Activated effector memory CD4-positive, alpha-beta T cell treated with anti-CD3 and anti-CD28 coated beads, Interleukin-2, amount 50 U/mL, for 16 hours (primary cell): ENCODE data around the gene KCNK2.
"Not testable (repeated sequence)": the region's sequence is repeated elsewhere in the genome, so short reads cannot be mapped to it uniquely, and the experiment has no call there.

ENCODE experiments used
- DNase-seq: peaks from one replicate; pipeline ENCODE4 v3.0.0-alpha.2; 2020

Gene KCNK2

DNA sequence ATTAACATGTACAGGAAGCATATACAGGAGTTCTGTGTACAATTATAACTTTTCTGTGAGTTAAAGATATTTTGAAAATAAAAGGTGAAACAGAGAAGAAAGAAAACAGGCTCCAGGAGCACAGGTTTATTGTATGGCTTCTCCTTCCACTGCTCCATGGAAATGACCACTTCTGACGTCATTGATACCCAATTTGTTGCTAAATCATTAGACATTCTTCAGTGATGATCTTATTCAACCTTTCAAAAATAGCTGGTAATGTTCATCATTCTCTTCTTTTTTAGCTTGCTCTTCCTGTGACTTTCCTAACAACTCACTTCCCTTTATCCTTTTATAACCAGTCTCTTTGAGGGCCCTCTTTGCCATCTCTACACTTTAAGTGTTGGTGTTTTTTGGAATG lies 77.8 kb downstream of the KCNK2 start:
- no peak for DNase-seq

DNA sequence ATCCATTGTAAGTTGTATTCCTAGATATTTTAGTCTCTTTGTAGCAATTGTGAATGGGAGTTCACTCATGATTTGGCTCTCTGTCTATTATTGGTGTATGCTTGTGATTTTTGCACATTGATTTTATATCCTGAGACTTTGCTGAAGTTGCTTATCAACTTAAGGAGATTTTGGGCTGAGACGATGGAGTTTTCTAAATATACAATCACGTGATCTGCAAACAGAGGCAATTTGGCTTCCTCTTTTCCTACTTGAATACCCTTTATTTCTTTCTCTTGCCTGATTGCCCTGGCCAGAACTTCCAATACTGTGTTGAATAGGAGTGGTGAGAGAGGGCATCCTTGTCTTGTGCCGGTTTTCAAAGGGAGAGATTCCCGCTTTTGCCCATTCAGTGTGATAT lies 80.6 kb downstream of the KCNK2 start:
- DNase-seq, result not testable (repeated sequence)

DNA sequence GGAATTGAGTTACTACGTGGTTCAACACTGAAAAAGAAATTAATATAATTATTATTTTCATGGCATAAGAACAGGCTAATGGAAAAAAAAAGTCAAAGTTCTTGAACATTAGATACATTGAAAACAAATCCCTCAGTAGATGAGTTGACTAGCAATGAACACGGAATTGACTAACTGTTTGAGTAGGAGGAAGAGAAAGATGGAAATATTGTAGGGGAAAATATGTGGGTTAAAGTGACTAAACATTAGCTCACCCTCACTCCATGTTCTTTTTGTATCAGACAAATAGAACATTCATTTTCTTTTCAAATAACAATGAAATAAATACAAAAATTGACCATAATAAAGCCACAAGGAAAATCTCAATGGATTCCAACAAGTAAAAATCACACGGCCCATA lies 84.3 kb downstream of the KCNK2 start:
- DNase-seq, result no peak

DNA sequence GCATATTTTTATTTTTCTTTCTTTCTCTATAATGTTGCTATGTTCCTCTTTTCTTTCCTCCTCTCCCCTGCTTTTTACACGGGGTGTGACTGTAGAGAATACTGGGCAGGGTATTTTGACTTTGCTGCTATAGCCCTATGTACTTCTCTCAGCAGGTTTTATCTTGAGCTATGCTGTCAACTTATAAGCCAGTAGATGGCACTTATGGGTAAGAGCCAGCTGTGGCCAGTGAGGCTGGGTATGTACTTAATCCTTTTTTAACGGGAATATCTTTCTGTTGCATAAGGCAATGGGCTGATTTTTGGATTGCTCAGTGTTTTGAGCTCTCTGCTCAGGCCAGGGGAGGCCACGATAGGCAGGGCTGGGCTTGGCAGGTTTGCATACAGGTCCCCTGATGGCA lies 99.0 kb downstream of the KCNK2 start:
- DNase-seq, result no peak

DNA sequence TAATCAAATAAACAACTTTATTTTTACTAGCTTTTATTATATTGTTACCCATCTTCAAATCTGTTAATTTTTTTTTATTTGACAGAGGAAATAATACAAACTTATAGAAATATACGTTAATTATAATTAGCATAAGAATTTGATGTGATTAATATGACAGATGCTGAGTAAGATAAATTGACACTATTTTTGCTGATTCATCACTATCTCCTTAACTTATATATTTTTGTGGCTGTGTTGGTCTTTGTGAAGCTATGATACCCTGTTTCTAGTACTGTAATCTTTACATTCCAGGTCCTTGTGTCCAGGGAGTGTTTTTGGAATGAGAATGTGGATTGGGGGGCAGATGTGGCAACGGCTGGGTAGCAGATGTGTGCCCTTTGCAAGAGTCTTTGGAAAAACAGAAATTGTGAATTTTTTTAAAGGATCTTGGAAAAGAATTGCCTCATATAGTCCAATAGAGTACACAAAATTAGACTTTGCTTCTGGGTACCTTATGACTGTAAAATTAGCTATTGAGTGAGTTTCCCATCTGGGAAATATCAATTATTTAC lies 102.6 kb downstream of the KCNK2 start:
- no peak for DNase-seq

DNA sequence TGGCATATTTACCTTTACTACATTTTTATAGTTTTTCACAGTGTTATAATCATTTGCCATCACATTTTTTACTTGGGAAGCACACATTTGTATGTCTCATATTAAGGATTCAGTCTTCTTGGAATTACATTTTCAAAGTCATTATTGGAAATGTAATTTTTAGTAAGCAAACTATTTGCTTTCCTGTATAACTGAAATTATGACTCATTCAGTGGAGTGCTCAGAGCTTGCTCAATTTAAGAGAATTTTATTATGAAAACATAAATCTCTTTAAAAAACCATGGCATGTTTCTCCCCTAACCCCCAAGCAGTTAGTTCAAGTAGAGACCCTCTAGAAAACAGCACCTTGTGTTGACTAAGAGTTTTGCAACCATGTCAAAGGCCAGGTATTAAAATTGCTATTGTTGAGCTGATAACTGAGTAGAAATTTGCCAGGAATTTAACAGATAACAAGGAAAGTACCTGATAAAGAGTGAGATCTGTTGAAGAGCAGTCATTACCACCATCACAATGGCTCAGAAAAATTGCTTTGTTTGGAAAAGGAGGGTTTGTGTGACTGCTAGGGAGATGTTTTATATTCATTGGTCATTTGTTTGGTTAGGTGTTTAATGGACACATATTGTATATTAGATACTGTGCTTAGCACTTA lies 105.9 kb downstream of the KCNK2 start:
- DNase-seq, result no peak

DNA sequence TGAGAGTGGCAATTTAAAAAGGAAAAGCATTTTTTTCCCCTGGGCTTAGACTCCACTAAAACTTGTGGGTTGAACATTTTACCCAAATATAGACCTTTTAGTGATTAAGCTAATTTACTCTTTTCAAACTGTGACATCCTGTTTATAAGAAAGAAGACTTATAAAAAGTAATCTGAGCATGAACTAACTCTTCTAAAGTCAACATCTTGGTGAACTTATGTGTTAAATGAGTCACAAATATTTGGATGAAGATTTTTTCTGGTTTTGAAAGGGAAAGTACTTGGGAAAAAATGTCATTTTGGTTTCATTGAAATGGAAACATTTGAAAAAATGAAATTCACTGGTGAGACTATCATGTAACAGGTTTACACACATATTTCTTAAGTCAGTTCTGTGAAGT lies 109.8 kb downstream of the KCNK2 start:
- no peak for DNase-seq

DNA sequence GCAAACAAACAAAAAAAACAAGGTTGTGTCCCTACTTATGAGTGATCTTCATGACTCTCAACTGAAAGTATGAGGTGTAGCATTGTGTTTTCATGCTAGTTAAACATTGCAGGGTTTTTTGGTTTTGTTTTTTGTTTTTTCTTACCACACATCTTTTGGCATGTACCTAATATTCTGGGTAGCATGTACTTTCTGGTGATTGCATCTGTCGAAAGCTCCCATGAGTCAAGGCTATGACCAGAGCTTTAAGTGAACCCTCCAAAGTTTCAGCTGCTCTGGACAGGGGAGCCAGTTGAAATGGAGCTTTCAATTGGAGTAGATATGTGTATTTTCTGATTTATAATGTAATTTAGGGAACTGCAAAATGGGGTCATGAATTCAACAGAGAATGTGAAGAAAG lies 115.5 kb downstream of the KCNK2 start:
- DNase-seq, result no peak

DNA sequence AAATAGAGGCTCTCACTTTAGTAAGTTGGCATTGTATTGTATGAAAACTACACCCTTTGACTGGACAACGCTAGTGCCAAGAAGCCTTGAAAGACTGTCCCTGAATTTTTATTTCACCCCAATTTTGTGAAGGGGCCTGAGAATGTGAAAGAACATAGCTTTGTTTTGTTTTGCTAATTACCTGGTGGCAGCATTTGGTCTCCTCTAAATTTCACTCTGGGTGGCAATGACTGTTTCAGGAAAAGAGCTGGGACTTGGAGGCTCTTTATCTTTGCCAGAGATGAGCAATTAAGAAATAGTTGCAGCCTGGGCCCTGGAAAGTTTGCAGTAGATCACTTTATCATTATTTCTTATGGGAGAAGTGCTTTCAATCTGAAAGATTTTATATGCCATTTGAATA lies 117.6 kb downstream of the KCNK2 start:
- DNase-seq, result no peak

DNA sequence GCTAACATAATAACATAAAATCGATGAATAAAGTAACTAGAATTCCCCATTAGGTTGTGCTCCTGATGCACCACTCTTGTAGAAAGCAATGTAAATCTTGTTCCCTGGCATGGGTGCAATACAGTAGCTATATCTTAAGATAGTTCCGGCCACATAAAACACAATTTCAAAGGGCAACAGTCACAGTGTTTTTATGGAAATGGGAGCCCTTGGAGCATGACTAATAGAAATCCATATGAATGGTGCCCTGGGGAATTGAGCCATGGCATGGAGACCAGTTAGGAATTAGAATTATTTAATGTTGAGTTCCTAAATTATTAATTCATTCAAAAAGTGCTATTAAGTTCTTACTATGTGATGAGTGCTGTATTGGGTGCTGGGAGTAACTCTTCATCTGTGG lies 118.7 kb downstream of the KCNK2 start:
- DNase-seq, result no peak

DNA sequence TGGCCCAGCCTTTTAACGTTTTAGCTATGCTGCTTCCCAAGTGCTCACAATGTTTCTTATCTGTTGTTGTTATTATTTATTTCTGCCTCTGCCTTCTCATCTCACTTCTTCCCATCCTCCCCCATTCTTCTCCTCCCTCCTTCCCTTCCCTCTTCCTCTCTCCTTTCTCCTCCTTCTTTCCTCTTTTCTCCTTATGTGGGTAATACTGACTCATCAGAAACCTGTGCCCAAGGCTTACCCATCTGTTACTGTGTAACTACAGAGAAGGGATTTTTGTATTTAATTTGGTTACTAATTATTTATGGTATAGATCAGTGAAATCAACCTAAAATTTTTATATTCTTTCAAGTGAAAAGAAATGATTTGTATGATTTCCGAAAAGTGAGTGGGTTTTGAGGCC lies 120.3 kb downstream of the KCNK2 start:
- no peak for DNase-seq

DNA sequence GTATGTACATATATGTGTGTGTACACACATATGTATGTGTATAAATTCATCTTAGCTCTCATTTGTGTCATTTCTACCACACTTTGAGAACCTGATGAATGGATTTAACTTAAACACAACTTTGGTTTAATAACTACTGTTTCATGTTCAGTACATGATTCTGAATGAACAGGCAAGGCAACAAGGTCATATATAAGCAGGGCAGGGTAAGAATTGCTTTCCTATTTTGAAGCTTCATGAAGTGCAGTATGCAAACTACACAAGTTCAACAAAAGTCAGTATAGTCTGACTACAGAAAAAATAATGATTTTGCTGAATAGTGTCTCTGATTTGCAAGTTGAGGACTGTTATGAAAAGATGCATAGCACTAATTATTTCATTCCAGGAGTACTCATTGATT lies 127.6 kb downstream of the KCNK2 start:
- no peak for DNase-seq

DNA sequence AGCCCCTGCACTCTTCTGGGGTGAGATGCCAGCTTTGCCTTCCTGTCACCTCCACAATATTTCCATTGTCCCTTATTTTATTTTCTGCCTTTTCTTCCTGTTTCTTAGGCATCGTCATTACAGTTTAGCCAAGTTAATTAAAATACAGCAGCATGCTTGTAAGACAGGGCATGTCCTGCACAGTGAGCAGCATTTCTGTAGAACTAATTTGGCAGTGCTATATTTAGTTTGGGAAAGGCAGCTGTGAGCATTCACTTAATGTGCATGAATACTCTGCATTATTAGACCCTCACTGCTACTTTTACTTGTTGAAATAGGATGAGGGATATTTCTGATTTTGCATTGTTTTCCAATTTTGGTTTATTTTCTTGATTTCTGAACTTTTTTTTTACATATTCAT lies 133.3 kb downstream of the KCNK2 start:
- no peak for DNase-seq

DNA sequence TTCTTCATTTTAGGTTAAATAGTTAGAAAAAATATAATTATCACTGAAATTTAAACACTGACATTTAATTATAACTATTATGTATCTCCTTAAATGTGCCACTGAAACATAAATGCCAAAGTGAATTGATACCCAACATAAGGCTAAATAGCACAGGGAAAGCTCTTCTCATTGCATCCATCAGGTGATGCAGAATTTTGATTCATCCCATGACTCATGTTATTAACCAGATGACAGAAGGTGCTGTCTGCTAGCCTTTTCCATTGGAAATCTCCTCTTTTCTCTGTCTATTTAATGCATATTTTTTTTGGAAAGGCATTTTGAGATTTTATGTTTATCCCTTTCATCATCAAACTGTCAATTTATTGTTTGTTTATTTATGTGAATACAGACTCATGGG lies 136.8 kb downstream of the KCNK2 start:
- DNase-seq, result no peak

DNA sequence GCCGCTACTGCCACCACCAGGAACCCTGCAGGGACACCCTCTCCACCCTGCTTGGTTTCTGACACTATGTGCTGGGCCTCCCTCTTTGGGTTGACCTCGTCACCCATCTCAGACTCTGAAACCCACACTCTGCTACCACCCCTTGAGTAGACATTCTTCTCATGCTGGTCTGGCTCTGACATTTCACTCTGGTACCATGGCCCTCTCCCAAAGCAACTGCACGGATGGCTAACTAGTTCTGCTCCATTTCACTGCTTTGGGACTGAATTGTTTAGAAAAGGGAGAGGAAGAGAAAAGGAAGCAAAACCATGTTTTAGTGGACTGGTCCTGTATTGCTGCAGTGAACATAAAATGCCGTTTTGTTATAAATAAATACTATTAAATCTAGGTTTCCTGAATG lies 137.8 kb downstream of the KCNK2 start:
- DNase-seq, result no peak

DNA sequence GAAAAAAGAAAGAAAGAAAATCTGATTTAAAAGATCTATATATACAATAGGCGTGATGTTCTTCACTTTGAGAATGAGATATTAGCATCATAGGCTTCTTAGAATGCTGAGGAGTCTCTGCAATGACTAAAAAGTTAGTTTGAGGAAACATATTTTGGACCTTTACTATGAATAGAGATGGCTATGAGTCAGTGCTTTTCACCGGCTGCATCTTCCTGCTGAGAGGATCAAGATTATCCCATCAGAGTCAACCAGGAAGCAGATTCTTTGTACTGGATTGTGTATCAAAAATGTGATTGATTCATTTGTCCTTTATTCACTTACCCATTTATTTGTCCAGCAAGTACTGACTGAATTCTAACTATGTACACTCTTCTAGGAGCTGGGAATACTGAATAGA lies 144.2 kb downstream of the KCNK2 start:
- DNase-seq, result no peak

DNA sequence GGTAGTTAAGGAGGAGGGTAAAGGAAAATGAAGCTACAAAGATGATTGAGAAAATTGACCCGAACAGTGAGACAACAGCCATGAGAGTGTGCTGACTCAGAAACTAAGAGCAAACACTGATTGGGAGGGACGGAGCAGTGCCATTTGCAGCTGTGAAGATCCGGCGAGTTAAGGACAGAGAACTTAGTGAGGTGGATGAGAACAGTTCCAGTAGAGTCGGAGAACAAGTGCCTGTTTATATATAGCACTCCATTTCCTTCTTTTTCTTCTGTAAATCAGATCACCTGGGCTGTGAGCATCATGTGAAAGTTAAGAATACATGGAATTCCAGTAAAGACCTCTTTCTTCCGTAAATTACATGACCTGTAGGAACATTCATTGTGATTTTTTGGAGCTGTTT lies 145.7 kb downstream of the KCNK2 start:
- DNase-seq, result no peak

DNA sequence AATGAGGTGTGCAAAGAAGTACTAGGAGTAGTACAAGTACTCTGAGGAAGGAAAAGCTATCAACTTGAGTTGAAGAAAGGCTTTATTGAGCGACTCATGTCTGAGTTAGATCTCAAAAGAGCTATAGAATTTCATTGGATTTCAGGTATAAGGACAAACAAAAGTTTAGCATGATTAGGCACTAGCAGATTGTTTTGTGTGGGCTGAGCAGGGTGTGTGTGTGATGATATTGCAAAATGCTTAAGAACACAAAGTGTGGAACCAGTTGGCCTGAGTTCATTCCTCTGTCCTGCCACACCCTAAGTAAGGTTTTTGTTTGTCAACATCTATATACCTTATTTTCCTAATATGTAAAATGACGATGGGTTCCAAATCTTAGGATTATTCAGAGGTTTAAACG lies 158.9 kb downstream of the KCNK2 start:
- DNase-seq, result no peak

DNA sequence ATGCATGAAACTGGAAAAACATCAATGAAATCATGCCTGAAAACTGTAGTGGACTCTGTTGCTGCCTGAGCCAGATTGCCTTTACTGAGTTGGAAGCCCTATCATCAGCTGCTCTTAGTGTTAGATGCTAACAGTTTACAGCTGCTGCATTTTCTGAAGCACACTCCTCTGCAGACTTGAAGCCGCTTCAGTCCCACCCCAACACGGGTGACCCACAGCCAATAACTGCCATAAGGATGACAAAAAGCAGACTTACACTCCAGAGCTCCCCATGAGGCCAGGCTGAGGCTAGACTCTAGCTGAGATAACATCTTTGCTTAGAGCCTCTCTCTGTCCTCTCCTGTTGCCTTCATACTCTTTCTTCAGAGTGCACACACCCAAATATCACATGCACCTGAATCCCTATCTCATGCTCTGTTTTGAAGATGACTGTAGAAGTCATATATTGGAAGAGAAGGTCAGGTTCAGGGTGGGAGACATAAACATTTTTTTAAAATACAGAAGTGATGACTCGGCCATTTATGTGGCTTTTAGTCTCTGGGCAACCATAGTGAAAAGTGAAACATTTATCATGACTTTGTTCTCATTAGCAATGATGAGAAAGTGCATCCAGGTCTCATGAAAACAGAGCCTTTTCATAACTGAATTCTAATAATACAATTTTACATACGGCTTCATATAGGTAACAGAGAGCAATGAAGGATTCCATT lies 161.0 kb downstream of the KCNK2 start:
- no peak for DNase-seq

DNA sequence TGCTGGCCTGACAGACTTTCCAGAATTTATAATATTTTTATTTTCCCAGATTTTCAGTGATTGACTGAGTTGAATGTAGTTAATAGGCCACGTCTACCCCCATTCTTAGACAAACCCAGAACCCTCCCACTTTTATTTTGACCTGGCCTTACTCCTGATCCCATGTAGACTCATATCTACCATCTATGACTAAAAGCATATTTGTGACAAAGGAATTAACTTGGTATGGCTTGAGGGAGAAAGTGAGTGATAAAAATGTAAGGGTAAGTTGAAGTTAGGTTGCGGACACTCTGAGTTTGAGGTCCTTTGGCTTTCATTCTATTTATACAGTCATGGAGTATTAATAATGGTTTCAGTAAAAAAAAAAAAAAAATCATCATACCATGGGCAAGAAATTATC lies 168.4 kb downstream of the KCNK2 start:
- no peak for DNase-seq

DNA sequence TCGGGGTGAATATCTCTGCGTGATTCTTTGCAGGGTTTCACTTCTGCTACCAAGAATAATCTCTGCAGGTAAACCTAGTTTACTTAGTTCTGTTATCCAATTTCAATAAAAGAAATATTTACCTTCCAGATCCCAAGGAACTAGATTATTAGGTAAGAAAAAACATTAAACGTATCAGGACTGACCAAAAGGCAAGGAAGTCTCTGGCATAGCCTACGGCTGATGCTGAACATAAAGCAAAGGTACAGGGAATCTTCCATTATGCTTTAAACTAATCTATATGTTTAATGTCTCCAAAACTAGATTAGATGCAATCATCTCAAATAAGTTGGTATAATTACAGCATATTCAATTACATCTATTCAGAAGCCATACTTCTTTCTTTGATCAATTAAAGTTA lies 168.9 kb downstream of the KCNK2 start:
- no peak for DNase-seq

DNA sequence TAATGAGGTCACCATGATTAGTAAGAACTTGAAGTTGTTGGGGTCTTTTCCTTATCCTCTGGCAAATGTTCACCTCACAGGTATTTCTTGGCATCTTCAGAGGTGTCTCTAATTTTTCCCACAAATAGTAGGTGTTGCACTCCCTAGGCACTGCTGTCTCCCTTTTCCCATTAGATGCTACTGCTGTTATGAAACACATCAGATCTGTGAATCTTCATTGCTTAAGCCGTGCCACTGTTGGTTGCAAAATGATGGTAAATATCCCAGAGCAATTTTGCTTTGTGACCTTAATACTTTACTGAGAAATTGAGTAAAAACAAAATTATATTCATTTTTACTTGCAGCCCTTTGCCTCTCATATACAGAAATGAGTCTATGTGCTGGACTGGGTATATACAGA lies 169.6 kb downstream of the KCNK2 start:
- DNase-seq, result no peak

DNA sequence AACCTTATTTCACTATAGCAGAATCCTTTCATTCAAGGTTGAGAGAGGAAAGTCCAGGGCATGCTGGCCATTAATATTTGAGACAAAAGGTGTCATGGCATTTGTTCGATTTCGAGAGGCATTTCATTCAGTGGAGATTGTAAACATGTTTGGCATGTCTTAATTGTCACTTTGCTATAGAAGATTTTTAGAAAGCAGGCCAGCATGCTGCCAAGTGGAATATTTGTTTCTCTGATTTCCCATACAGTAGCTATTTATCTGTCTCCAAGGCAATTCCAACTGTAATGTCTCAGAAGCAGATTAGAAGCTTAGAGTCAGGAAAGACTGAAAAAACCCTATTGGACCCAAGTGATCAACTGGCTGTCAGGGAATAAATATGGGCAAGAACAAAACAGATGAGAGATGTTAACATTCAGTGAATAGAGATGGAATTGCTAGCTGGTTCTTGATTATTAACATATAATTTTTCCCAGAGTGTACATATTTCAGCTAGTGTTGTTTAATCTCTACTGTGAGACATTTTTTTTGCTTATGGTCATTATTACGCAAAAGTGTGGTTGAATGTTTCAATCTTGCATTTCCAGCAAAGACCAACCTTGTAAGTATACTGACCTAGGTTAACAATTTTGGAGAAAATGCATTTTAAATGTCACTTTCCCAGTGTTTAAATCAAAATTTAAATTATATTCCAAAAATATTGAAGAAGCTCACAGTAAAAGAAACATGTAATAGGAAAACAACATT lies 174.6 kb downstream of the KCNK2 start:
- no peak for DNase-seq

DNA sequence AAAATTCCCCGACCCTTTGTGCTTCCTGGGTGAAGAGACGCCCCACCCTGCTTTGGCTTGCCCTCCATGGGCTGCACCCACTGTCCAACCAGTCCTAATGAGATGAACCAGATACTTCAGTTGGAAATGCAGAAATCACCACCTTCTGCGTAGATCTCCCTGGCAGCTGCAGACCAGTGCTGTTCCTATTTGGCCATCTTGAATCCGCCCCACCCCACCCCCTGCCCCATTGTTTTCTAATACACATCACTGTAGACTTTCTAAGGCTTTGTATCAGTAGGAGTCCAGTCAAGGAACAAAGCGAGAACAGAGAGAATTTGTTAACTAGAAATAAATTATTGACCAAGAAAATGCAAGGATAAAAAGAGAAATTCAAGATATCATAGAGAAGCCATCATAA lies 178.2 kb downstream of the KCNK2 start:
- DNase-seq, result no peak
